Smooth muscle cell of bladder (primary cell): ENCODE data around the gene TEX53. TPM values are rescaled to one million over a fixed set of nuclear protein-coding genes. Genes with fewer than 3 reads are reported as not detected.

Experiments
- total RNA-seq: library from RNA; depleted of rRNA; stranded (reverse); fragments of >200 nt; gene quantifications from 2 replicates; pipeline ENCODE4 v1.2.3, GENCODE V29; 2014

Gene TEX53
- total RNA-seq: not detected in 2 replicates

DNA sequence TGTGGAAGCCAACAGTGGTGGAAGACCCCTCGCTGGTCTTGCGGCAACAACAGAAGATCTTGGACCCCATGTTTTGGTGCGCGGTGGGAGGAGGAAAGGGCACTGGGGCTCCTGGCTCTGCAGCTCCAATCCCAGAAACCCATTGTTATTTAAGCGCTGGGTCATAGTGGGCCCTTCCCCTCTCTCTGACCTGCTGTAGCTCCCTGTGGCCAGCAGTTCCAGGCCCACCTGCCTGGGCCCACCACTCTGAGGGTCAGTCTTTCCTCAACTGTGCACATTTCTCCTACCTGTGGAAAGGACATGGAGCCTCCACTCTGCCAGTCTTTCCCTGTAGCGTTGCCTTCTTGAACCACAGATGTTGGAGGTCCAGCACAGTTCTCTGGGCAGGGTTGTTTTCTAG, at the start of gene TEX53:
TEX53 (minus strand) TSS at position 101 of the 400 bp plus-strand sequence; CDS start at position 70, 31 bp downstream.

DNA sequence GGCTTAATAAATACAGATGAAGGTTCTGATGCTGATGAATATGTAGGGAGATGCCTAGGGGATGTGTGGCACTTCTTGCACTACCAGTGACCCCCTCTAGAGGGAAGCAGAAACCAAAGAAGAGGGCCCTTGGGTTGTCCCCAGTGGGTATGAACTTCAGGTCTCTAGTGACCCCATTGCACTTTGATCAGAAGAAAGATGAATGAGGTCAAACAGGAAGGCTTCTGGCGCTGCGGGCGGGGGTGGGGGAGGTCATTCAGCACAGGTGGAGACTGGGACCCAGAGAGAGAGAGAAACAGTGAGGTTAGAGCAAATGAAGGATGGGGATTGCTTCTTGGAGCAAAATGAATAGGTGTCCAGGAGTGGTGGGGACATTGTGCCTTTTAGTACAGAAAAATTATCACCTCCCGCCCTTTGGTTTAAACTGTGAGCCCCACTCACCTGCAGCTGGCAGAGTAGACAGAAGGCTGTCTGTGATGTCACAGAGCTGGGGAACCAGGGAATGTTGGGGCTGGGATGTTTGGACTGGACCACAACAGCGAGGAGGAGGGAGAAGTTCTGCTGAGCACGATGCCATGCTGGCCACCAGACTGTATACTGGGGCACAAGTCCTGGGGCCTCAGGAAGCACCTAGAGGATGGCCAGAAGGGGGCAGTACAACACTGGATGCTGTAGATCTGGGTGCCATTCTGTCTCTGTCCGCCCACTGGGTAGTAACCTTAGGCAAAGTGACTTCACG, 24.2 kb upstream of the TEX53 start, which contains the start of gene TEX48:
TEX48 (minus strand) TSS at position 599 of the 739 bp plus-strand sequence. CDS start 10,469 bp downstream, outside the sequence.

Other genes starting within 250 kb of the TEX53 start
- 1.1 and 2.3 TPM in 2 replicates for gene WHRN, start 152.3 kb downstream of the TEX53 start, total RNA-seq
- 150 and 184 TPM in 2 replicates for gene ATP6V1G1, start 70.0 kb downstream of the TEX53 start, total RNA-seq
- 5.3 and 6.8 TPM in 2 replicates for gene TMEM268, start 46.5 kb downstream of the TEX53 start, total RNA-seq
- not detected in 2 replicates for gene TEX48, start 24.4 kb upstream of the TEX53 start, total RNA-seq
- gene TNFSF15, start 148.2 kb upstream of the TEX53 start, total RNA-seq: 0.28 and 0.55 TPM in 2 replicates